Mucosa of descending colon (tissue), 3 donors: Measurements from ENCODE around the gene PLXDC2. TPM values are rescaled to one million over a fixed set of nuclear protein-coding genes. Genes with fewer than 3 reads are reported as not detected.

Experiments
- ATAC-seq: fragments of 200-7000 bp; cut with Tn5 transposase; one replicate; pipeline ENCODE4 v1.9.1; 2020; ENCODE audit warnings: mild to moderate bottlenecking, moderate library complexity
- DNase-seq, 3 donors: peaks; one replicate each; pipeline ENCODE4 v3.0.0-alpha.2; 2020
- H3K36me3 ChIP-seq: fragments of 200-600 bp; one replicate; pipeline ENCODE4 v1.8.0; 2021; ENCODE audit warnings: low read depth, mild to moderate bottlenecking
- H3K4me1 ChIP-seq: fragments of 200-600 bp; one replicate; pipeline ENCODE4 v1.8.0; 2021; ENCODE audit warnings: low read depth, mild to moderate bottlenecking
- H3K4me3 ChIP-seq: fragments of 200-600 bp; one replicate; pipeline ENCODE4 v1.8.0; 2021; ENCODE audit warnings: mild to moderate bottlenecking
- H3K9me3 ChIP-seq: fragments of 200-600 bp; one replicate; pipeline ENCODE4 v1.8.0; 2021; ENCODE audit warnings: mild to moderate bottlenecking
- CTCF ChIP-seq: fragments of 200-600 bp; IDR thresholded peaks from one replicate; pipeline ENCODE4 v1.8.0; 2022; ENCODE audit warnings: antibody characterized with exemption, mild to moderate bottlenecking
- intact Hi-C, 2 donors: fragments of 100-400 bp; cut with DNase I in 1 of 2; cut with micrococcal nuclease in 1 of 2; formaldehyde crosslinking; loops; one replicate each; pipeline versions ENCODE4 v1.11.0 to v1.11.1; 2022; cut with DNase I, micrococcal nuclease
- total RNA-seq, 3 donors: library from RNA; stranded (reverse); fragmentation: NEBNext Ultra II Directional in 2 of 3; extraction: Animal tissue kit (Norgen Biotek cat#: 25700) in 2 of 3; gene quantifications; one replicate each; pipeline versions ENCODE4 v1.2.1 to v1.2.4, GENCODE V29; 2021 to 2023
- donor health status: DM: no; HTN: no; CAD: no; lungs with moderate emphysema.
- donor health status: DM: no; HTN: no; CAD: no.
- donor health status: DM: no; HTN: yes; CAD: no.

PLXDC2 gene
- total RNA-seq, 3 donors from 2014 or later, result 19.9 to 31.6 (median 30.3) TPM

DNA sequence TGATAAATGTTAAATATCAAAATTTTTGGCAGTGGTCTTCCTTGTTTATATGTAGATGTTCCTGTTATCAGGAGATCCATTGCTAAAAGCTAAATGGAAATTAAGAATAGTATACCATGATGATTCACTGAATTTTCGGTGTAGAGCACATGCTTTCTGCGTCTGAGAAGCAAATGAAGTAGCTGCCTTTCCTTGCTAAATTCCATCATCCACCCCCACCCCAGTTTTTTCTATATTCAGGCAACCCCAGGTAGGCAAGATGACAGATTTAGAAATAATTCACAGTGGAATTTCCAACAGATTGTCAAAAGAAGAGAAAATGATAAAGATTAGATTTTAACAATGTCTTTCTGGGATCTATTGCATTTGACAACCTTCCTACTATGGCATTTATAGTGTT is 231.9 kb downstream of the PLXDC2 start:
- Histone ChIP-seq H3K4me1 (no peaks in the 10 kb centered on the region), H3K9me3 (no peaks in the 10 kb centered on the region), H3K36me3 (no peaks in the 10 kb centered on the region), H3K4me3 (no peak overlapping the region)
- no peak for DNase-seq
- no peak for ATAC-seq
- no peak for TF ChIP-seq CTCF
- intact Hi-C loops, result no loop called here

DNA sequence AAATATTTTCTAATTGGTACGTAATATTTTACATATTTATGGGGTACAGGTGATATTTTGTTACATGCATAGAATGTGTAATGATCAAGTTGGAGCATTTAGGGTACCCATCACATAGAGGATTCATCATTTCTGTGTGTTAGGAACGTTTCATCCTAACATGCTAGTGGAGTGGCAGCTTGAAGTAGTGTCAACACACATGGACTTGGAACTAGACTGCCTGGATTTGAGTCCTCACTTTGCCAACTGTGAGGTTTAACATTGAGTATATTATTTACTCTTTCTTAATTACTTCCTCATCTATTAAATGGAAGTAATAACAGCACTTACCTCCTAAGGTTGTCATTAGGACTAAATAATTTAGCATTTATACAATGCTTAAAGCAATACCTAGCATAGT is 241.9 kb downstream of the PLXDC2 start:
- intact Hi-C loops, result no loop called here
- no peak for ATAC-seq
- no peak for TF ChIP-seq CTCF

DNA sequence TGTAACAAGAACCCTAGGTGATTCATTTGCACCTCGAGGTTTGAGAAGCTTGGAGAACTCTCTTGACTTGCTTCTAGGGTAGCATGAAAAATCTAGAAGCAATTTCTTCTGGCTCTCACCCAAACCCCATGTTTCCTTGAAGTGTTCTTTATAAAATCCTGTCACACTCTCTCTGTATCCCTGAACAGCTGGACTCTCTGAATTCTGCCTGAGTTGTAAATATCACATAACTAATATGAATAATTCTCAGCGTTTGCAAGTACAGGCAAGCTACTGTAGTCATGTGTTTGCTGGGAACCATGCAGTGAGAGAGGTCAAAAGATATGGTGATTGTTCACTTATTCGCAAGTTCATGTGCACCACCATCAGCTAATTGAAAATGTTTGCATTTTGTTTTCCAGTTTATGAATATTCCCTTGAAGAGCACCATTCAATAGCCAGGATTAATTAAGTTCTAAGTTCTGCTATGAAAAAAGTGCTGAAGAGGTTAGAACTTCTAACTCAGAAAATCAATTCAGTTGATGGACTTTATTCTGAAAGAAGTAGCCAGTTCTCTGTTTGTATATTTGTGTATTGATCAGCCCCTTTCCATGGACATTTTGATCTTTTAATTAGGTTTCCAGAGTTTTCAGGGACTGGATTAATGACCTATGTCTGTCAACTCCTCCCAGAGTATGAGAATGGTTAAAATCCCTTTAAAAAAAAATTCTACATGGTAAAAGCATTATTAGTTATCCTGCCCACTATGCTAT is 243.0 kb downstream of the PLXDC2 start:
- no peaks in the 10 kb centered on the region for H3K9me3 ChIP-seq
- no peak for ATAC-seq
- DNase-seq, result no peak
- intact Hi-C loops, result no loop called here
- H3K4me1 ChIP-seq, result no peaks in the 10 kb centered on the region
- no peak overlapping the region for H3K4me3 ChIP-seq
- no peak for TF ChIP-seq CTCF
- no peaks in the 10 kb centered on the region for H3K36me3 ChIP-seq

More for the DNA sequence above, 241.9 kb downstream of the PLXDC2 start:
- H3K4me3 ChIP-seq, result no peak overlapping the region
- H3K9me3 ChIP-seq, result no peaks in the 10 kb centered on the region
- no peak for DNase-seq
- H3K36me3 ChIP-seq, result no peaks in the 10 kb centered on the region
- no peaks in the 10 kb centered on the region for H3K4me1 ChIP-seq

DNA sequence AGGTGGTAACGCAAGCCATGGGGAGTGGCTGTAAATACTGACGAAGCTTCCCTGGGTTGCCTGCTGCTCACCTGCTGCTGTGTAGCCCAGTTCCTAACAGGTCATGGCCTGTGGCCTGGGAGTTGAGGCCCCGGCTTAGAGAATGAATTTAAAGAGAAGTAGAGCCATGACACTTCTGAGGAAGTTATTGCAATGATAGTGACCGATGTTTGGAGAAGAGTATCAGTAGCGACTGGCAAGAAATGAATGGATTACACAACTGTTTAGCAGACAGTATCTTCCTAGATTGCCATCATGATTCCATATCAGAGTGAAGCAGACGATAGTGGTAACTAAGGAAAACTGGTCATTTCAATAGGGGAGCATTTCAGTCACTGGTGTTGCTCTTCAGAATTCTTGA is 249.6 kb downstream of the PLXDC2 start:
- no peaks in the 10 kb centered on the region for H3K4me1 ChIP-seq
- no peak for TF ChIP-seq CTCF
- no peak overlapping the region for H3K4me3 ChIP-seq
- no peaks in the 10 kb centered on the region for H3K9me3 ChIP-seq
- ATAC-seq (no peak), DNase-seq (no peak)
- intact Hi-C loops, result no loop called here
- no peaks in the 10 kb centered on the region for H3K36me3 ChIP-seq

DNA sequence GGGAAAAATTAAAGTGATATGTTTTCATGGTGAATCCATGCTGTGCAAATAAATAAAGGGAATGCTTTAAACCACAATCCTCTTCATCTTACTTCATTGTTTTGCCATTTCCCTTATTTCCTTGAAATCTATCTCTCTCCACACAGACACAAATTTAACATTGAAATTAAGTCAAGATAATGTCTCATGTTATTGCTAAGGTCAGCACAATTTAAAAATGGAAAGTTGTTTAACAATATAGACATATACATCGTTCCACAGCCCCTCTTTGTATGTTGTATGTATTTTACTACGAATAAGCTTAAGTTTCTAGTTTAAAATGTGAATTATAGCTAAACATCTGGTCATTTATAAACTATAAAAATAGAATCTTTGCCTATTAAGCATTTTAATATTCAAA is 256.9 kb downstream of the PLXDC2 start:
- Histone ChIP-seq H3K9me3 (no peaks in the 10 kb centered on the region), H3K4me3 (no peak overlapping the region), H3K4me1 (no peaks in the 10 kb centered on the region), H3K36me3 (no peaks in the 10 kb centered on the region)
- DNase-seq (no peak), ATAC-seq (no peak)
- intact Hi-C loops, result no loop called here
- no peak for TF ChIP-seq CTCF
